H1 (cell line): Measurements from ENCODE around the gene SPTBN5. TPM values are rescaled to one million over a fixed set of nuclear protein-coding genes. Genes with fewer than 3 reads are reported as not detected.

ENCODE experiments used
- CTCF ChIA-PET: fragments of 300-600 bp; sonication (Branson Sonifier 250); formaldehyde crosslinking; loops from one replicate; lab custom pipeline; 2021; ENCODE audit not compliant: partially characterized antibody; lab: Charles Lee
- POLR2A ChIA-PET: fragments of 300-600 bp; sonication (Branson Sonifier 250); formaldehyde crosslinking; loops from one replicate; lab custom pipeline; 2021; ENCODE audit warnings: inconsistent platforms; ENCODE audit not compliant: partially characterized antibody; lab: Charles Lee
- DNase-seq, 2 experiments: peaks; one replicate each; pipeline versions ENCODE4 v3.0.0 to v3.0.0-alpha.2; 2010 to 2022; ENCODE audit warnings: low spot score in 2 of 2, low read depth in 1 of 2, mixed read lengths in 1 of 2
- FAIRE-seq: peaks from 2 replicates; lab custom pipeline; 2011; peaks lifted over from hg19 to GRCh38; lab: Jason Lieb, UNC
- H2AFZ ChIP-seq: 2 replicates; pipeline ENCODE4 v1.8.1; 2012; ENCODE audit warnings: low read length, inconsistent platforms
- H2AK5ac ChIP-seq: 2 replicates; pipeline ENCODE4 v1.6.1; 2013; ENCODE audit warnings: low read depth, low read length
- H2BK120ac ChIP-seq: replicated peaks from 2 replicates; pipeline ENCODE3; 2013; ENCODE audit warnings: low read depth, low read length, inconsistent platforms
- H2BK12ac ChIP-seq: 2 replicates; pipeline ENCODE4 v1.6.1; 2013; ENCODE audit warnings: low read depth, low read length
- H2BK15ac ChIP-seq: 2 replicates; pipeline ENCODE4 v1.6.1; 2013; ENCODE audit warnings: low read length
- H2BK20ac ChIP-seq: 2 replicates; pipeline ENCODE4 v1.6.1; 2013; ENCODE audit warnings: low read length
- H2BK5ac ChIP-seq: 2 replicates; pipeline ENCODE4 v1.6.1; 2013; ENCODE audit warnings: low read depth, low read length
- H3K14ac ChIP-seq: 2 replicates; pipeline ENCODE4 v1.6.1; 2013; ENCODE audit warnings: inconsistent platforms; ENCODE audit not compliant: insufficient read length
- H3K18ac ChIP-seq: 2 replicates; pipeline ENCODE4 v1.6.1; 2013; ENCODE audit warnings: low read length; ENCODE audit errors: extremely low read depth
- H3K23ac ChIP-seq: 2 replicates; pipeline ENCODE4 v1.6.1; 2013; ENCODE audit warnings: inconsistent platforms; ENCODE audit not compliant: insufficient read length
- H3K23me2 ChIP-seq: 2 replicates; pipeline ENCODE4 v1.6.1; 2013; ENCODE audit warnings: low read depth, low read length
- H3K27ac ChIP-seq: 2 replicates; pipeline ENCODE4 v1.6.1; 2011; ENCODE audit warnings: low read depth, low read length, inconsistent platforms
- H3K27me3 ChIP-seq, 4 experiments: replicated peaks in 1 of 4; 1 replicate in 1 of 4; 2 replicates in 3 of 4; pipeline versions ENCODE4 v1.6.1 to v1.8.1; 2011 to 2013; ENCODE audit warnings: low read length in 3 of 4, mild to moderate bottlenecking in 3 of 4, inconsistent platforms in 2 of 4, mixed read lengths in 2 of 4, moderate library complexity in 1 of 4; ENCODE audit not compliant: control insufficient read depth in 3 of 4, insufficient read depth in 3 of 4; ENCODE audit errors: extremely low read depth in 1 of 4
- H3K36me3 ChIP-seq, 4 experiments: 2 replicates each; pipeline versions ENCODE4 v1.6.1 to v1.8.1; 2011 to 2013; ENCODE audit warnings: mild to moderate bottlenecking in 4 of 4, low read length in 3 of 4, moderate library complexity in 2 of 4, control low read depth in 1 of 4, inconsistent platforms in 1 of 4; ENCODE audit not compliant: insufficient read depth in 4 of 4, control insufficient read depth in 2 of 4
- H3K4ac ChIP-seq: replicated peaks from 2 replicates; pipeline ENCODE3; 2013; ENCODE audit warnings: low read length, low read depth, mixed read lengths, inconsistent platforms; ENCODE audit not compliant: insufficient read length
- H3K4me1 ChIP-seq, 4 experiments: replicated peaks in 1 of 4; 1 replicate in 1 of 4; 2 replicates in 3 of 4; pipeline versions ENCODE4 v1.6.1 to v1.8.1; 2011 to 2013; ENCODE audit warnings: low read length in 3 of 4, inconsistent platforms in 2 of 4, mixed read lengths in 1 of 4; ENCODE audit not compliant: insufficient read depth in 4 of 4, control insufficient read depth in 3 of 4
- H3K4me2 ChIP-seq, 2 experiments: 2 replicates each; pipeline versions ENCODE4 v1.6.1 to v1.8.1; 2011 to 2013; ENCODE audit warnings: low read depth in 2 of 2, low read length in 2 of 2, control low read depth in 1 of 2, inconsistent platforms in 1 of 2, mild to moderate bottlenecking in 1 of 2; ENCODE audit not compliant: insufficient read depth in 1 of 2
- H3K4me3 ChIP-seq, 4 experiments: fragments of 200-600, 300-600 bp in 1 of 4; sonication (generic), shearing (Covaris generic), sonication (Bioruptor Twin) in 1 of 4; 2 replicates each; pipeline versions ENCODE4 v1.5.1 to v1.8.1; 2011 to 2016; ENCODE audit warnings: low read length in 4 of 4, low read depth in 3 of 4, control low read depth in 2 of 4, inconsistent platforms in 2 of 4, mild to moderate bottlenecking in 2 of 4, mixed read lengths in 1 of 4, moderate library complexity in 1 of 4; ENCODE audit not compliant: insufficient read depth in 2 of 4; ENCODE audit errors: extremely low read depth in 1 of 4
- H3K56ac ChIP-seq: replicated peaks from 2 replicates; pipeline ENCODE3; 2013; ENCODE audit warnings: low read depth, mild to moderate bottlenecking, mixed read lengths, low read length, inconsistent platforms; ENCODE audit not compliant: insufficient read length
- H3K79me1 ChIP-seq: 2 replicates; pipeline ENCODE4 v1.6.1; 2013; ENCODE audit warnings: low read depth, low read length, control low read depth
- H3K79me2 ChIP-seq, 2 experiments: 2 replicates each; pipeline versions ENCODE4 v1.6.1 to v1.8.1; 2012 to 2013; ENCODE audit warnings: low read length in 2 of 2, mild to moderate bottlenecking in 2 of 2, inconsistent platforms in 1 of 2; ENCODE audit not compliant: insufficient read depth in 2 of 2, control insufficient read depth in 1 of 2
- H3K9ac ChIP-seq, 4 experiments: replicated peaks in 1 of 4; 1 replicate in 1 of 4; 2 replicates in 3 of 4; pipeline versions ENCODE4 v1.6.1 to v1.8.1; 2011 to 2013; ENCODE audit warnings: low read depth in 3 of 4, low read length in 3 of 4, control low read depth in 2 of 4, mild to moderate bottlenecking in 2 of 4, moderate library complexity in 2 of 4, inconsistent platforms in 1 of 4; ENCODE audit errors: extremely low read depth in 1 of 4
- H3K9me3 ChIP-seq, 2 experiments: 2 replicates each; pipeline versions ENCODE4 v1.6.1 to v1.8.1; 2012 to 2013; ENCODE audit warnings: mild to moderate bottlenecking in 2 of 2, moderate library complexity in 2 of 2, control low read depth in 1 of 2, inconsistent platforms in 1 of 2, low read depth in 1 of 2, low read length in 1 of 2, mixed read lengths in 1 of 2; ENCODE audit not compliant: insufficient read depth in 2 of 2
- H4K20me1 ChIP-seq, 2 experiments: replicated peaks in 1 of 2; 2 replicates each; pipeline versions ENCODE3 to v1.8.1; 2011 to 2013; ENCODE audit warnings: inconsistent platforms in 2 of 2, low read length in 2 of 2, mild to moderate bottlenecking in 1 of 2; ENCODE audit not compliant: insufficient read depth in 2 of 2, control insufficient read depth in 1 of 2
- H4K5ac ChIP-seq: 2 replicates; pipeline ENCODE4 v1.6.1; 2013; ENCODE audit warnings: low read length, low read depth, mixed read lengths, inconsistent platforms; ENCODE audit not compliant: insufficient read length
- H4K8ac ChIP-seq: 2 replicates; pipeline ENCODE4 v1.8.0; 2013; ENCODE audit warnings: mild to moderate bottlenecking, moderate library complexity, low read length, inconsistent platforms; ENCODE audit not compliant: insufficient read depth; ENCODE audit errors: extremely low read depth
- H4K91ac ChIP-seq: replicated peaks from 2 replicates; pipeline ENCODE3; 2013; ENCODE audit warnings: low read length, mixed read lengths, inconsistent platforms; ENCODE audit not compliant: insufficient read length
- ASH2L ChIP-seq: fragments of 200-600, 300-600 bp; sonication (generic); IDR thresholded peaks from one replicate; pipeline ENCODE4 v1.7.1; 2017; ENCODE audit warnings: low read length
- CBX5 ChIP-seq: fragments of 300-800, 300-1000 bp; sonication (generic); IDR thresholded peaks from 2 replicates; pipeline ENCODE4 v1.7.1; 2016; ENCODE audit warnings: antibody characterized with exemption, low read length, low read depth
- EZH2 ChIP-seq: fragments of 200-600 bp; sonication (generic); IDR thresholded peaks from 2 replicates; pipeline ENCODE4 v1.7.1; 2012; ENCODE audit warnings: low read depth, mild to moderate bottlenecking, moderate library complexity, low read length, inconsistent platforms; ENCODE audit not compliant: severe bottlenecking
- RFX5 ChIP-seq: IDR thresholded peaks from 2 replicates; pipeline ENCODE4 v1.6.1; 2011; ENCODE audit warnings: low read depth, low read length, improper control_type of control experiment, borderline replicate concordance
- SRF ChIP-seq: IDR thresholded peaks from 2 replicates; pipeline ENCODE4 v1.6.1; 2011; ENCODE audit warnings: mild to moderate bottlenecking, low read depth, low read length, moderate library complexity
- TAF1 ChIP-seq: IDR thresholded peaks from 2 replicates; pipeline ENCODE4 v1.6.1; 2011; ENCODE audit warnings: mild to moderate bottlenecking, low read depth, low read length
- TAF7 ChIP-seq: optimal IDR thresholded peaks from 2 replicates; pipeline ENCODE3; 2011; ENCODE audit warnings: low read depth, mild to moderate bottlenecking, inconsistent platforms, low read length, moderate library complexity, borderline replicate concordance
- WGBS, 2 experiments: shearing (Covaris generic) in 1 of 2; methylation state at CpG; one replicate each; pipeline versions ENCODE4 v1.1.6 to v1.1.7; 2013 to 2015; ENCODE audit warnings: low lambda C conversion rate in 2 of 2, mixed read lengths in 2 of 2, inconsistent platforms in 1 of 2, low coverage in 1 of 2, missing lambda C conversion rate in 1 of 2; ENCODE audit not compliant: insufficient replicate concordance in 2 of 2, insufficient coverage in 1 of 2, insufficient read length in 1 of 2; ENCODE audit errors: extremely low coverage in 1 of 2, missing lambda C conversion rate in 1 of 2; 5-methylcytosine and 5-hydroxymethylcytosine counted together
- polyA plus RNA-seq, 7 experiments: library from polyadenylated mRNA; depleted of rRNA in 3 of 7; stranded (reverse) in 5 of 7; unstranded in 2 of 7; fragments of >200 nt in 5 of 7; fragments of 200-250 nt in 2 of 7; gene quantifications; 1 replicate in 5 of 7; 2 replicates in 1 of 7; 4 replicates in 1 of 7; pipeline versions ENCODE4 v1.2.1 to v1.2.3, GENCODE V29; 2011 to 2013; ENCODE audit warnings: missing spikeins in 2 of 7, mixed read lengths in 2 of 7
- total RNA-seq: library from RNA; stranded (reverse); fragmentation: NEBNext Ultra II Directional; extraction: Animal tissue kit (Norgen Biotek cat#: 25700); gene quantifications from 2 replicates; pipeline ENCODE4 v1.2.1, GENCODE V29; 2021

The SPTBN5 gene
- total and polyA plus RNA-seq, 2 of the 8 experiments (the other 6 are each of a cell fraction or from before 2014, with no cell fraction given): 0.32 to 0.84 TPM

- Histone ChIP-seq H2BK12ac (no peak overlapping the region), H3K23me2 (no peaks in the 10 kb centered on the region), H4K8ac (no peak overlapping the region; the same call in 1 of the 2 replicates), H3K4me2 (no peak overlapping the region), H3K79me2 (no peaks in the 10 kb centered on the region), H3K56ac (no peak overlapping the region), H2AK5ac (no peak overlapping the region), H3K4me1 (peaks cover 0 to 4% (median 2%) of the 10 kb centered on the region in 4 experiments; a peak in 4 of 7 replicates), H3K9ac (no peak overlapping the region), H2BK15ac (no peak overlapping the region), H4K20me1 (no peaks in the 10 kb centered on the region), H2BK20ac (no peak overlapping the region), H3K27ac (no peak overlapping the region), H3K4me3 (no peak overlapping the region), H3K36me3 (no peaks in the 10 kb centered on the region), H4K91ac (no peak overlapping the region), H2AFZ (no peak overlapping the region), H3K14ac (no peak overlapping the region), H3K4ac (no peak overlapping the region), H2BK5ac (peak overlapping the region; percentile 66; the same call in 1 of the 2 replicates), H3K27me3 (no peaks in the 10 kb centered on the region), H2BK120ac (no peak overlapping the region), H3K18ac (no peak overlapping the region), H3K79me1 (no peaks in the 10 kb centered on the region), H3K23ac (no peak overlapping the region), H3K9me3 (no peaks in the 10 kb centered on the region), H4K5ac (no peak overlapping the region)
- CTCF ChIA-PET: interaction anchor here (0.5 to 13.7 kb wide), 9 partner anchors 11 to 769 kb away, joined by 3 to 283 read pairs (median 3); partner anchors contain the start of gene MAPKBP1
- no peak for TF ChIP-seq EZH2
- TF ChIP-seq SRF: no peak
- TF ChIP-seq CBX5: no peak
- TF ChIP-seq TAF7: no peak
- no peak for TF ChIP-seq ASH2L
- TF ChIP-seq TAF1: no peak
- TF ChIP-seq RFX5: no peak
- FAIRE-seq (no peak), DNase-seq (no peak)
- 90% methylated on average over 8 of the region's 8 CpGs; no CpG with 5 or more reads in 1 of the 2 experiments for WGBS, 2 experiments
- POLR2A ChIA-PET: no interaction called here
Measured at GRCh38 chr15:41804916-41805666, 88.8 kb downstream of the SPTBN5 start.
